ENCODE results near the gene NLRP7.
"Not testable (repeated sequence)": the region's sequence is repeated elsewhere in the genome, so short reads cannot be mapped to it uniquely, and the experiment has no call there.

Gene NLRP7

DNA sequence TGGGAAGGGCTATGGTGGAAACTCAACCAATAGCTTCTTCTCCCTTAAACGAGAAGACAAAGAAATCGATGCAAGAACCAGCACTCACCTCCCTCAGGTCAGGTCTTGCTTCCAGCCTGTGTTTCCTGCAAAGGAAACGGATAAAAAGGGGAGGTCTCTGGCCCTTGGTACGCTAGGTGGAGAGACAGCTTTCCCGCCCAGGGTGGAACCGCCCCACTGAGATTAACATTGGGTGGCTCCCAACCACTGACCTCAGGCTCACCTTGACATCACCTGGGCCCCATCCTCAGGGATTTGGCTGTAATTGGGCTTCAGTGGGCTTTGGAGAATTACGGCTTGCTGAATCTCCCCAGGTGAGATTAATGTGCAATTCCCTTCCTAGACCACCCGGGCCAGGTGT lies at the start of gene NLRP7:
NLRP7 (minus strand) TSS at position 150 of the 400 bp plus-strand sequence.
- no peak for DNase-seq

DNA sequence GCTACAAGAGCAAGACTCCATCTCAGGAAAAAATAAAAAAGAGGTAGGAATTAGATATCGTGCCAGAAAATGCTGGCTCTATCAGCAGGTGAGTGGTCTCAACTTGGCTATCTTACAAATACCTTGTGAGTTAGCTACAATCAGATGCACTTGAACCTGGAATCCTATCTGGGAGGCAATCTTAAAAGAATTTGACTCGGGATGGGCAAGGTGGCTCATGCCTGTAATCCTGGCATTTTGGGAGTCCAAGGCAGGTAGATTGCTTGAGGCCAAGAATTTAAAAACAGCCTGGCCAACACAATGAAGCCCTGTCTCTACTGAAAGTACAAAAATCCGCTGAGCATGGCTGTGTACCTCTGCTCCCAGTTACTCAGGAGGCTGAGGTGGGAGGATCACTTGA lies 48.2 kb upstream of the NLRP7 start:
- no peak for DNase-seq

DNA sequence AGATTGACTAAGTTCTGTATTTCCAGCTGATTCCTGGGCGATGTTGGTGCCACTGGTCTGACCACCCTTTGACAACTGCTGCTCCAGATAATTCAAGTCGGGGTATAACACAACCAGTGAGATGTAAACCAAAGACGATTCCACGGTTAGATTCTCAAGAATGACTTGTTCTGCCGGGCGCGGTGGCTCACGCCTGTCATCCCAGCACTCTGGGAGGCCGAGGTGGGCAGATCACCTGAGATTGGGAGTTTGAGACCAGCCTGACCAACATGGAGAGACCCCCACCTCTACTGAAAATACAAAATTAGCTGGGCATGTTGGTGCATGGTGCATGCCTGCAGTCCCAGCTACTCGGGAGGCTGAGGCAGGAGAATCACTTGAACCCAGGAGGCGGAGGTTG lies 42.2 kb upstream of the NLRP7 start:
- not testable (repeated sequence) for DNase-seq

DNA sequence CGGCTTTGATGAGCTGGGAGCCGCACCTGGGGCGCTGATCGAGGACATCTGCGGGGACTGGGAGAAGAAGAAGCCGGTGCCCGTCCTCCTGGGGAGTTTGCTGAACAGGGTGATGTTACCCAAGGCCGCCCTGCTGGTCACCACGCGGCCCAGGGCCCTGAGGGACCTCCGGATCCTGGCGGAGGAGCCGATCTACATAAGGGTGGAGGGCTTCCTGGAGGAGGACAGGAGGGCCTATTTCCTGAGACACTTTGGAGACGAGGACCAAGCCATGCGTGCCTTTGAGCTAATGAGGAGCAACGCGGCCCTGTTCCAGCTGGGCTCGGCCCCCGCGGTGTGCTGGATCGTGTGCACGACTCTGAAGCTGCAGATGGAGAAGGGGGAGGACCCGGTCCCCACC lies 35.2 kb upstream of the NLRP7 start:
- not testable (repeated sequence) for DNase-seq

DNA sequence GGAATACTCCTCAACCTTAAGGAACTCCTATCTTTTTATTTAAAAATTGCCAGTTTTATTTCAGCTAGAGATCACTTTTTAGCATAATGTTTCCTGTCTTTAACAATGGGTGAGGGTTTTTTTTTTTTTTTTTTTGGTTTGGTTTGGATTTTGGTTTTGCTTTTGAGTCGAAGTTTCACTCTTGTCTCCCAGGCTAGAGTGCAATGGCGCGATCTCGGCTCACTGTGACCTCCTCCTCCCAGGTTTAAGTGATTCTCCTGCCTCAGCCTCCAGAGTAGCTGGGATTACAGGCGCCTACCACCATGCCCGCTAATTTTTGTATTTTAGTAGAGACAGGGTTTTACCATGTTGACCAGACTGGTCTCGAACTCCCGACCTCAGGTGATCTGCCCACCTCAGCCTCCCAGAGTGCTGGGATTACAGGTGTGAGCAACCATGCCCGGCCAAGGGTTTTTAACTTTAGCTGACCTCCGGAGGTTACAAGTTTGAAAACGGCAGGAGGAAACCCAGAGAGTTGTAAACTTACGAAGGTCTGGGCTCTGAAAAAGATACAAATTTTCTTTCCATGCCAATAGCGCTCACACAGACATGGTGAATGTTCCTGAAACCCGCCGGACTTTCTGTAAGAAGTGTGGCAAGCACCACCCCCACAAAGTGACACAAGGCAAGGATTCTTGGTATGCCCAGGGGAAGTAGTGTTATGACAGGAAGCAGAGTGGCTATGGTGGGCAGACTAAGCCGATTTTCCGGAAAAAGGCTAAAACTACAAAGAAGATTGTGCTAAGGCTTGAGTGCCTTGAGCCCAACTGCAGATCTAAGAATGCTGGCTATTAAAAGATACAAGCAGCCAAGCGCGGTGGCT lies 26.1 kb upstream of the NLRP7 start:
- not testable (repeated sequence) for DNase-seq

DNA sequence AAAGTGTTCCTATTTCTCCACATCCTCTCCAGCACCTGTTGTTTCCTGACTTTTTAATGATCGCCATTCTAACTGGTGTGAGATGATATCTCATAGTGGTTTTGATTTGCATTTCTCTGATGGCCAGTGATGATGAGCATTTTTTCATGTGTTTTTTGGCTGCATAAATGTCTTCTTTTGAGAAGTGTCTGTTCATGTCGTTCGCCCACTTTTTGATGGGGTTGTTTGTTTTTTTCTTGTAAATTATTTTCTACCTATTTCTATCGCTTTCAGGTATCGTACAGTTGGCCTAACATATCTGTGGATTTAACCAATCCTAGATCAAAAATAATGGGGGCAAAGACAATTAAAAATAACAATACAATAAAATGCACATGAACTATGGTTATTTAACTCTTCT lies 24.1 kb upstream of the NLRP7 start:
- DNase-seq = not testable (repeated sequence)

DNA sequence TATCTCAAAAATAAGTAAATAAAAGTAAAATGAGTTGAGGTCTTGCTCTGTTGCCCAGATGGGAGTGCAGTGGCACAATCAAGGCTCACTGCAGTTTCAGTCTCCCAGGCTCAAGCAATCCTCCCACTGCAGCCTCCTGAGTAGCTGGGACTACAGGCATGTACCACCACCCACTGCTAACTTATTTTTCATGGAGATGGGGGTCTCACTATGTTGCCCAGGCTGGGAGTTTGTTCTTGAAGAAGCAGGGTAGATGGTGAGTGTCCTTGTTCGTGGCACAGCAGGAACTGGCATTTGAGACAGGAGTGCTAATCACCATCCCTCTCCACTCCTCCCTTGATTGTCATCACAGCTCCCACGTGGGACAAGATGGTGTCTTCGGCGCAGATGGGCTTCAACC lies 22.3 kb upstream of the NLRP7 start:
- DNase-seq = no peak

DNA sequence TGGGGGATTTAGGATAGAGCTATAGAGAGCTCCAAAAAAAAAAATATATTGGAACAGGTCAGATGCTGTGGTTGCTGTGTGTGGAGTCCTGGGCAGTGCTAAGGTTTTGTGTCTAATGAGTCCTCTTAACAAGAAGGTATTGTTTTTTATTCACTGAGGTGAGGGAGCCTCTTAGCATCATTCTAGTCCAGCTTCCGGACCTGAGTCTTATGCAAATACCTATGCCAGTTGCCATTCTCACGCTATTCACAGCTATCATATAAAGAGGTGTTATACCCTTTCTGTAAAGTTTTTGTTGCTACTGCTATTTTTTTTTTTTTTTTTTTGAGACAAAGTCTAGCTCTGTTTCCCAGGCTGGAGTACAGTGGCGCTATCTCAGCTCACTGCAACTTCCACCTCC lies 20.3 kb upstream of the NLRP7 start:
- no peak for DNase-seq

DNA sequence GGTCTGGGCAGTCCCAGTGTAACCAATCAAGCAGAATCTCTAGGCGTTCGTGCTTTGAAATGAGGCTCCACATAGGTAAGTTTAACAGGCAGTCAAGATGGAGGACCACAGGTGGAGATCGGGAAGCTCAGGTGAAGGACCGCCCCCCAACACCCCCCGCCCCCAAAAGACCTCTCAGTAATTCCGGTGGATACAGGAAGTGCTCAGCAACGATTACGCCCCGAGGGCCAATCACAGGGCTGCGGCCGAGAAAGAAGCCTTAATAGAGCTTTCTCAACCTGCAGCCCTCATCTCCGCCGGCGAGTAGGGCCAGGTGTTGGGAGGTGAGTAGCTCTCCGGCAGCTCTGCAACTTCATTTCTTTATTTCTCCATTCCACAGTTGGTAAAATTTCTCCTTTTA lies 17.7 kb upstream of the NLRP7 start:
- not testable (repeated sequence) for DNase-seq

DNA sequence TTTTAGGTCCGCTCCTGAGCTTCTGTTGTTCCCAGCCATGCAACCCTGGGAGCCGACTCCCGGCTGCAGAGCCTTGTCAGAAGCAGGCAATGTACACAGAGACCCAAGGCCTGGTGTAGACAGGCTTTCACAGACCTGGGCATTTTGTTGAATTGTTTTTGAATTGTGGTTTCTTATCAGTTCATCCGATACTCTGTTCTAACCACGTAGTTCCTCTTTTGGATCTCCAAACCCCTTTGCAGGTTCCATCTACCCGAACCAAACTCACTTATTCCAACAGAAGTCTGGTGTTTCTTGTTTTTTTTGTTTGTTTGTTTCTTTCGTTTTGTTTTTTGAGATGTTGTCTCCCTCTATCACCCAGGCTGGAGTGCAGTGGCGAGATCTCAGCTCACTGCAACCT lies 12.5 kb upstream of the NLRP7 start:
- no peak for DNase-seq

DNA sequence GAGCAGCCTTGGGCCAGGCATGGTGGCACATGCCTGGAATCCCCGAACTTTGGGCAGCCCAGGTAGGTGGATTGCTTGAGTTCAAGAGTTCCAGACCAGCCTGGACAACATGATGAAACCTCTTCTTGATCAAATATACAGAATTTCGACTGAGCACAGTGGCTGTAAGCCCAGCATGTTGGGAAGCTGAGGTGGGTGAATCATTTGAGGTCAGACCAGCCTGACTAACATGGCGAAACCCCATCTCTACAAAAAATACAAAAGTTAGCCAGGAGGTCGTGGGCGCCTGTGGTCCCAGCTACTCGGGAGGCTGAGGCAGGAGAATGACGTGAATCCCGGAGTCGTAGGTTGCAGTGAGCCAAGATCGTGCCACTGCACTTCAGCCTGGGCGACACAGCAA lies 8.0 kb upstream of the NLRP7 start:
- no peak for DNase-seq

DNA sequence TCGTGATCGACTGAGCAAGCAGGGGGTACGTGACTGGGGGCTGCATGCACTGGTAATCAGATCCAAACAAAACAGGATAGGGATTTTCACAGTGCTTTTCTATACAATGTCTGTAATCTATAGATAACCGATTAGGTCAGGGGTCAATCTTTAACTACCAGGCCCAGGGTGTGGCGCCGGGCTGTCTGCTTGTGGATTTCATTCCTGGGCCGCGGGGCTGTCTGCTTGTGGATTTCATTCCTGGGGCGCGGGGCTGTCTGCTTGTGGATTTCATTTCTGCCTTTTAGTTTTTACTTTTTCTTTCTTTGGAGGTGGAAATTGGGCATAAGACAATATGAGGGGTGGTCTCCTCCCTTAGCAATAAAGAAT lies 6.0 kb upstream of the NLRP7 start:
- not testable (repeated sequence) for DNase-seq

DNA sequence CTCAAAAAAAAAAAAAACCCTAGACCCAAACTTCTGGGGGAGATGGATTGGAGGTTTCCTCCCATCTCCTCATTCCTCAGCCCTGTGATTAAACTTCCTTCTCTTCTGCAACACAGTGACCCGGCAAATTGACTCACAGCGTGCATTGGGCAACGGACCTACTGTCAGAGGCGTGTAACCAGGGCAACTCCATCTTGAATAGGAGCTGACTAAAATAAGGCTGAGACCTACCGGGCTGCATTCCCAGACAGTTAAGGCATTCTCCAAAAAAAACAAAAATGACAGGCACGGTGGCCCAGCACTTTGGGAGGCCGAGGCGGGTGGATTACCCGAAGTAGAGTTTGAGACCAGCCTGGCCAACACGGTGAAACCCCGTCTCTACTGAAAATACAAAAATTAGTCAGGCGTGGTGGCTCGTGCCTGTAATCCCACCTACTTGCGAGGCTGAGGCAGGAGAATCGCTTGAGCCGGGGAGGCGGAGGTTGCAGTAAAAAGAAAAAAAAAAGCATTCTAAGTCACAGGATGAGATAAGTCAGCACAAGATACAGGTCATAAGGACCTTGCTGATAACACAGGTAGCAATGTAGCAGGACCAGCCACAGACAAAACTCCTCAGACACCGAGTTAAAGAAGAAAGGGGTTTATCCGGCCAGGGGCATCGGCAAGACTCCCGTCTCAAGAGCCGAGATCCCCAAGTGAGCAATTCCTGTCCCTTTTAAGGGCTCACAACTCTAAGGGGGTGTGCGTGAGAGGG lies 5.4 kb upstream of the NLRP7 start:
- DNase-seq = no peak

DNA sequence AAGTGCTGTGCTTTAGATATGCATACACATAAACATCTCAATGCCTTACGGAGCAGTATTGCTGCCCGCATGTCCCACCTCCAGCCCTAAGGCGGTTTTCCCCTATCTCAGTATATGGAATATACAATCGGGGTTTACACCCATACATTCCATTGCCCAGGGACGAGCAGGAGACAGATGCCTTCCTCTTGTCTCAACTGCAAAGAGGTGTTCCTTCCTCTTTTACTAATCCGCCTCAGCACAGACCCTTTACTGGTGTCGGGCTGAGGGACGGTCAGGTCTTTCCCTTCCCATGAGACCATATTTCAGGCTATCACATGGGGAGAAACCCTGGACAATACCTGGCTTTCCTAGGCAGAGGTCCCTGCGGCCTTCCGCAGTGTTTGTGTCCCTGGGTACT lies 3.2 kb upstream of the NLRP7 start:
- not testable (repeated sequence) for DNase-seq

DNA sequence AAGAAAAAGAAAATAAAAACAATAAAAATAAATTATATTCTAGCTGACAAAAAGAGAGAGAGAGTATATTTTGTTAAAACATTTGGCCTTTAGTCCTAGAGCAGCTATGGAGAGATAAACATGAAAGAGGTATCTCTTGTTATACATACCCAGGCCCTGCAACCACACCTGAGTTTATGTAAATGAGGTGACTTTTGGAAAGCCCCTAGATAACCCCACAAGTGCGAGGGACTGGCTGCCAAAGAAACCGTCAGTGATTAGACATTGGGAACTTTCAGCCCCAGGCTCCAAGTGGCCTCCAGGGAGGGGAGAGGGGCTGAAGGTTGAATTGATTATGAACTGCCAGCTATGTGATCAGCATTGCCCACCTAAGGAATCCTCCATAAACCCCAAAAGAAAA lies 2.1 kb upstream of the NLRP7 start:
- no peak for DNase-seq

DNA sequence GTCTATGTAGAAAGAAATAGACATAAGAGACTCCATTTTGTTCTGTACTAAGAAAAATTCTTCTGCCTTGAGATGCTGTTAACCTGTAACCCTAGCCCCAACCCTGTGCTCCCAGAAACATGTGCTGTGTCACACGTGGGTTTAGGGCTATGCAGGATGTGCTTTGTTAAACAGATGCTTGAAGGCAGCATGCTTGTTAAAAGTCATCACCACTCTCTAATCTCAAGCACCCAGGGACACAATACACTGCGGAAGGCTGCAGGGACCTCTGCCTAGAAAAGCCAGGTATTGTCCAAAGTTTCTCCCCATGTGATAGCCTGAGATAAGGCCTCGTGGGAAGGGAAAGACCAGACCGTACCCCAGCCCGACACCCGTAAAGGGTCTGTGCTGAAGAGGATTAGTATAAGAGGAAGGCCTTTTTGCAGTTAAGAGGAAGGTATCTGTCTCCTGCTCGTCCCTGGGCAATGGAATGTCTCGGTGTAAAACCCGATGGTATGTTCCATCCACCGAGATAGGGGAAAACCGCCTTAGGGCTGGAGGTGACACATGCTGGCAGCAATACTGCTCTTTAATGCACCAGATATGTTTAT lies 3.5 kb downstream of the NLRP7 start:
- DNase-seq = not testable (repeated sequence)

DNA sequence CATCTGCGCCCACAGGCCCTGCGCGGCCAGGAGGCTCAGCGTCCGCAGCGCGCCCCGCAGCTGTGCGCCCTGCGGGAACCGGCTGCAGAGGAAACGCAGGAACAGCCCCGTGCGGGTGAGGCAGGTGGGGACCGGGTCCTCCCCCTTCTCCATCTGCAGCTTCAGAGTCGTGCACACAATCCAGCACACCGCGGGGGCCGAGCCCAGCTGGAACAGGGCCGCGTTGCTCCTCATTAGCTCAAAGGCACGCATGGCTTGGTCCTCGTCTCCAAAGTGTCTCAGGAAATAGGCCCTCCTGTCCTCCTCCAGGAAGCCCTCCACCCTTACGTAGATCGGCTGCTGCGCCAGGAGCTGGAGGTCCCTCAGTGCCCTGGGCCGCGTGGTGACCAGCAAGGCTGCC lies 7.8 kb downstream of the NLRP7 start:
- DNase-seq = not testable (repeated sequence)

DNA sequence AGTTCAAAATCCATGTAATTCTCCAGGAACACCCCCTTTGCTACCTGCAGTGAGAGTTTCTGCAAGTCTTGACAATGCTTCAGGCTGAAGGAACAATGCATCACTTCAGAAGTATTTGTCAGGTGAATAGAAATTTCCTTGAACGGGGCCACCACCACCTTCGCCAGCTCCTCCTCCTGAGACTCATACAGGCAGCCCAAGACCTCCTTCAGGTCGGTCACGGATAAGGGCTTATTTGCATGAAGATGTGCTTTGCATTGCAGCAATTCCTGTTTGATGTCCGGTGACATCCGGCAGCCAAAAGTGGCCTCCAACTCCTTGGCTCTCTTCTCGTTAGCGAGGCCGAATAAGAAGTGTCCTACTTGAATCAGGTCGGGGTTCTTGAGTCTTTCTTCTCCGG lies 8.4 kb downstream of the NLRP7 start:
- no peak for DNase-seq

DNA sequence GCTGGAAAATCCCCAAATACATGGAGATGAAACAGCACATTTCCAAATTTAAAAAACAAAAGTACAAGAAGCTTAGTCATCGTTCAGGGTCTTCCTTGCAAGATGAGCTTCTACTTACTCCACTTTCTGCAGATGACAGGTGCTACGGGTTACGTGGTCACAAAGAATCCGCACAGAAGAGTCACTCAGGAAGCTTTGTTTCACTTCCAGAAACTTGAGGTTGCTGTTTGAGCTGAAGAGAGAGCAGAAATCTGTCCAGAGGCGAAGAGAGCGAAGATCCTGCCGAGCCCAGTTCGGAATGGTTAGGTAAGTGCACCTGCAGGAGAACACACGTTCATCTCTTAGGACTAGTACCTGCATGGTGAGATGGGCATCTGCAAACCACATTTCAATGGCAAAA lies 9.4 kb downstream of the NLRP7 start:
- no peak for DNase-seq

DNA sequence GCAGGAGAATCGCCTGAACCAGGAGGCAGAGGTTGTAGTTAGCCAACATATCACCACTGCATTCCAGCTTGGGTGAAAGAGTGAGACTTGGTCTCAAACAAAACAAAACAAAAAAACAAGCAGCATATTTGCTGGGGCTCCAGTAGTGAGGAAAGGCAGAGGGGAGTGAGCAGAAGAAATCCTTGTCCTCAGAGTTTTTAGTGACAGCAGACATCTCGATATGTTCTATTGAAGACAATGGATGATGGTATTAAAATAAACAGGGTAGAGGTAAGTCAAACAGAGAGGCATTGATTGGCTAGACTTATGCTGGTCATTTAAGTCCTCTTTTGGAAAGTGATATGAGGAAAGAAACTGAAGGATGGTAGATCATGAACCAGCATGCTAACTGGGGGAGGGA lies 19.0 kb downstream of the NLRP7 start:
- DNase-seq = no peak

DNA sequence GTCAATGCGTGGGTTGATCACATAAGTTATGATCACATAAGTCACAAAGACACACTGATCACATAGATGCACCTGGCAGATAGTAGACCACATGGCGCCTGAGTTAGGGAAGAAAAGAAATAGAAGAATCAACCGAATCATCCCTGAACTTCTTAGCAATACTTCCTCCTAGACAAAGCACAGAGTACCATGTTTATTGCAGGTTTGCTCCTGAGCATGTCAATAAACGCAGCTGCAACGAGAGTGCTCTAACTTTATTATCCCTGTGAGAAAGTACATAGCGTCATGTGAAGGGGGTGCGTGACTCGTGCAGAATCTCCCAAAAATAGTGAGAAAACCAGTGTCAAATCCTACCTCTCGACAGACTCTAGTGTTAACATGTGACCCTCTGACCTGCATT lies 24.1 kb downstream of the NLRP7 start:
- no peak for DNase-seq

DNA sequence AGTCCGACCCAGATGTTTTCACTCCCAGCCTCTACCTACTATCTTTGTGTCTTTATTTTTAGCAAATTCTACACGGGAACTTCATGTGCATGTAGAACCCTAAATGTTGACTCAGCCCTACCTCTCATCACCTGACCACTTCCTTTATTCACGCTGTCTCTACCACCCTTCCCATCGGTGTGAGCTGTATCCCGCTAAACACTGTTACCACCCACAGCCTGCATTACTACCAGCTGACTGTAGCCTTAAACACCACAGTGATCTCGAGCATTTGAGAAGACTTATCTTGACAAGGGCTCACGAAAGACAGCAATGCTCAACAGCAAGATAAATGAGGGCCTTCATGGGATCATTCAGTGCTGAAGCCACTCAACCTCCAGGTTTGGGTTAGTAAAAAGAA lies 26.2 kb downstream of the NLRP7 start:
- DNase-seq = no peak

DNA sequence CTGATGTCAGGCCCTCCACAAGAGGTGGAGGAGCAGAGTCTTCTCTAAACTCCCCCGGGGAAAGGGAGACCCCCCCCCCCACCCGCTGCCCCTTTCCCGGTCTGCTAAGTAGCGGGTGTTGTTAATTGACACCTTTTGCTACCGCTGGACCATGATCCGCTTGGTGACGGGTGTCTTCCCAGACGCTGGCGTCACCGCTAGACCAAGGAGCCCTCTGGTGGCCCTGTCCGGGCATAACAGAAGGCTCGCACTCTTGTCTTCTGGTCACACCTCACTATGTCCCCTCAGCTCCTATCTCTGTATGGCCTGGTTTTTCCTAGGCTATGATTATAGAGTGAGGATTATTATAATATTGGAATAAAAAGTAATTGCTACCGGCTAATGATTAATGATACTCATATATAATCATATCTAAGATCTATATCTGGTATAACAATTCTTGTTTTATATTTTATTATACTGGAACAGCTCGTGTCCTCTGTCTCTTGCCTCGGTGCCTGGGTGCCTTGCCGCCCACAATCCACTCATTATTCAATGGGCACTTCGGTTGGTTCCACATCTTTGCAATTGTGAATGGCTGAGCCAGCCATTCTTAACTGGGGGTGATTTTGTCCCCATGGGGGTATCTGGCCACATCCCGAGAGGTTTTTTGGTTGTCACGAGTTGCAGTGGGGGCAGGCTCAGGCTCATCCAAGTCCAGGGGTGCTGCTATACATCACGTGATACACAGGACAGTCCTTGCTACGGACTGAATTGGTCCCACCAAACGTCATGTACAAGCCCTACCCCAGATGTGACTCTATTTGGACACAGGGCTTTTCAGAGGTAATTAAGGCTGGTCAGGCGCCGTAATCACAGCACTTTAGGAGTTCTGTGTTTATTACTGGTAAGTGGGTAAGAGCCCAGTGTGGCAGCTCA lies 27.4 kb downstream of the NLRP7 start:
- DNase-seq = not testable (repeated sequence)

All from NCI-H524 treated with DMSO at 0.1 percent for 48 hours (cell line).